Stimulated activated CD4-positive, alpha-beta T cell treated with anti-CD3 and anti-CD28 coated beads, TNF-alpha, amount 100 ng/mL, for 24 hours (primary cell): ENCODE measurements around the gene LAMP1.
"Not testable (repeated sequence)": the region's sequence is repeated elsewhere in the genome, so short reads cannot be mapped to it uniquely, and the experiment has no call there.

Source experiments
- DNase-seq, 3 experiments: peaks; one replicate each; pipeline ENCODE4 v3.0.0-alpha.2; 2020; ENCODE audit warnings: low read depth in 3 of 3

LAMP1 gene, protein sequence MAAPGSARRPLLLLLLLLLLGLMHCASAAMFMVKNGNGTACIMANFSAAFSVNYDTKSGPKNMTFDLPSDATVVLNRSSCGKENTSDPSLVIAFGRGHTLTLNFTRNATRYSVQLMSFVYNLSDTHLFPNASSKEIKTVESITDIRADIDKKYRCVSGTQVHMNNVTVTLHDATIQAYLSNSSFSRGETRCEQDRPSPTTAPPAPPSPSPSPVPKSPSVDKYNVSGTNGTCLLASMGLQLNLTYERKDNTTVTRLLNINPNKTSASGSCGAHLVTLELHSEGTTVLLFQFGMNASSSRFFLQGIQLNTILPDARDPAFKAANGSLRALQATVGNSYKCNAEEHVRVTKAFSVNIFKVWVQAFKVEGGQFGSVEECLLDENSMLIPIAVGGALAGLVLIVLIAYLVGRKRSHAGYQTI

DNA sequence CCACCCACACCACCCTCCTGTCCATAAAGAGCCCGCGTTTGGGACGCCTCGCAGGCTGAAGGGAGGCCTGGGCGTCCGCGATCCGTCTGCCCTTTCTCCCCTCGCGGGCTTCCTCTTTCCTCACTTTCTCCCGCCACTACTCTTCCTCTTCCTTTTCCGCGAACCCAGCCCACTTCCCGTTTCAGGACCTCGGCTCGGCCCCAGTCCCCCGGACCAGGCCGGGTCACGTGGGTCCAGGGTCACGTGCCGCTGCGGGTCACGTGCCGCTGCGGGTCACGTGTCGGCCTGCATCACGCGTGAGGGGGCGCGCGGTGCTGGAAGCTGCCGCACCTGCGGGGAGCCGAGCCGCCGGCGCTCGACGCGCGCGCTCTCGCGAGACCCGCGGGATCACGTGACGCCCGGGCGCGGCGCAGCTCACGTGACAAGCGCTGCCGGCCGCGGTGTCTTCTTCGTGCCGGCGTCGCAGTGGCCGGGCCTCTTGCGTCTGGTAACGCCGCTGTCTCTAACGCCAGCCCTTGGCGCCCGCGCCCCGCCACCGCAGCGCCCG, at the start of gene LAMP1:
Gene LAMP1 (plus strand): TSS at position 417 of the 547 bp plus-strand sequence. CDS start 196 bp downstream, outside the sequence.
- DNase-seq = peak; percentile 98 to 99 (median 98)

DNA sequence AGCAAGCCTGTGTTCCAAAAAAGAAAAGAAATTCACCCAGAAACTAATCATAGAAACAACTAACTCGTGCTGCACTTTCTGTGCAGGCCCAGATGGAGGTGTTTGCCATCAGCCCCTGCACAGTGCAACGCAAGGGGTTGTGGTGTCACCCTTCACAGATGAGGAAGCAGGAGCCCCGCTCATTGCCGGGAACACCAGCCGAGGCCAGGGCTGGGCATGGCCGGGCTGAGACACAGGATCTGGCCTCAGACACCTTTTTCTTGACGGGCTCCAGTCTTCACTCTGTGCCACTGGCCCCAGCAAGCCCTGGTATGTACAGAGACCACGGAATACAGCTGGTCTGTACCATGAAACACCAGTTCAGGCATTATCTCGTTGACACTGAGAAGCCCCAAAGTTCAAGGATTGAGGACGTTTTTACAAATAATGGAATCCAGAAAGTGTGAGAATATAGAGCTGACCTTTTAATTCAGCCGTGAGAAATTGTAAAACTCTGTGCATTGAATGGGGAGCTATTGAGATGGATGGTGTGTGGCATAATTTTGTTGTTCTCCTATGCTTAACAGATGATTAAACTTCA, 44.4 kb upstream of the LAMP1 start:
- DNase-seq = no peak

DNA sequence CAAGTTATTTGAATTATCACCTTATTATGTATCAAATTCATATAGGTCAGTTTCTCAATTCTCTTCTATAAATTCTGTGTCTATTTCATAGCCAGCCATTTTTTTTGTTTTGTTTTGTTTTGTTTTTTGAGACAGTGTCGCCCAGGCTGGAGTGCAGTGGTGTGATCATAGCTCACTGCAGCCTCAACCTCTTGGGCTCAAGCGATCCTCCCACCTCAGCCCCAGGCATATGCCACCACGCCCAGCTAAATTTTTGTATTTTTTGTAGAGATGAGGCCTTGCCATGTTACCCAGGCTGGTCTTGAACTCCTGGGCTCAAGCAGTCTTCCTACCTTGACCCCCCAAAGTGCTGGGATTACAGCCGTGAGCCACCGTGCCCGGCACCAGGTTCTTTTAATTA, 39.1 kb upstream of the LAMP1 start:
- not testable (repeated sequence) for DNase-seq

- DNase-seq = no peak
Measured at GRCh38 chr13:113258321-113259054, 38.6 kb upstream of the LAMP1 start.

DNA sequence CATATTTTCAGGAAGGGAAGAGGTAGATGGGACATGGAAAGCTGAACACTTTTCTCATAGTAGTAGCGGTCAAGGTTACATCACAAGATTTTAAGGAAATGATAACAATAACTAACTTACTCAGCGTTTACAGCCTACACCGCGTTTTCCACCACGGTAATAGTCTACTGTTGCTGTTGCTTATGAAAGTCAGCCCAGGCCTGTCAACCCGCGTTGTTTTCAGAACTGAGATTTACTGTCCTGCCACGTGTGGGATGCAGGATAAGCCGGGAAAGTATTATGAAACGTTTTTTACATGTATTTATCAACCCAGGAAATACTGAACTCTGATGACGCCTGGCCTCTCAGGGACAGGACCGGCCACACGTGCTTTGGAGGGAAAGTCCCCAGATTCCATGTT, 36.0 kb upstream of the LAMP1 start:
- DNase-seq = no peak

GRCh38 chr13:113263016-113263415, 34.0 kb upstream of the LAMP1 start:
- DNase-seq = not testable (repeated sequence)

DNA sequence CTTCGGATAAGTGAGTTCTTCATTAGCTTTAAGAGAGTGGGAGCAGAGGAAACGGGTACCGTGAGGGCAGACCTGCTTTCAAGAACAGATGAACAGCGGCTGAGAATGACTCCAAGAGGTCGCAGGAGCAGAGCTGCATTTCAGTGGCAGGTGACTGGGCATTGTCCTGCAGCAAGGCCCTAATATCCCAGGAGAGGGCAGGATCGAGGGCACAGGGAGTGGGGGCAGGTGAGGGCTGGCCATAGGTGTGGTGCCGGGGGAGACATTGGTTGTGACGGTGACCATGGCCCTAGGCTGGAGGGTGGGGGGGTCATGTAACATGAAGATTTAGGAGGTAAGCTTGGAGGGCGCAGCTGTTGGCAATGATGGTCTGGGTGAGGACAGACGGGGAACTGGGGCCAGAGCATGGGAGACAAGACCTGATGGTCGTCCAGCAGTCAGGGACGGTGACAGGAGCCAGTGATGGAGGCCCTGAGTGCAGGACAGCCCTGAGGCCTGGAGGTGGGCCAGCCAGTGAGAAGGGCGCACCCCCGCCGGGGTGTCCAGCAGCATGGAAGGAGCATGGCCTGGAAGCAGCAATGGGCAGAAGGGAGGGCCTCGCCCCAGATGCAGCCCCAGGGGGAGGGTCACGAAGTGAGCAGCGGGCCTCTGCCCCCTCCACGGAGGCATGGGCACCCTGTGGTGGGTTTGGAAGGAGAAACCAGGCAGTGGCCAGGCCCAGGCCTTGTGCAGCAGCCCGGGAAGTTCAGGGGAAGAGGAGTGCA, 29.2 kb upstream of the LAMP1 start:
- DNase-seq = no peak

GRCh38 chr13:113272031-113272430, 25.0 kb upstream of the LAMP1 start:
- DNase-seq = no peak

- no peak for DNase-seq
Measured at GRCh38 chr13:113272701-113273181, 24.3 kb upstream of the LAMP1 start.

- DNase-seq = no peak
Measured at GRCh38 chr13:113273321-113273720, 23.7 kb upstream of the LAMP1 start.

DNA sequence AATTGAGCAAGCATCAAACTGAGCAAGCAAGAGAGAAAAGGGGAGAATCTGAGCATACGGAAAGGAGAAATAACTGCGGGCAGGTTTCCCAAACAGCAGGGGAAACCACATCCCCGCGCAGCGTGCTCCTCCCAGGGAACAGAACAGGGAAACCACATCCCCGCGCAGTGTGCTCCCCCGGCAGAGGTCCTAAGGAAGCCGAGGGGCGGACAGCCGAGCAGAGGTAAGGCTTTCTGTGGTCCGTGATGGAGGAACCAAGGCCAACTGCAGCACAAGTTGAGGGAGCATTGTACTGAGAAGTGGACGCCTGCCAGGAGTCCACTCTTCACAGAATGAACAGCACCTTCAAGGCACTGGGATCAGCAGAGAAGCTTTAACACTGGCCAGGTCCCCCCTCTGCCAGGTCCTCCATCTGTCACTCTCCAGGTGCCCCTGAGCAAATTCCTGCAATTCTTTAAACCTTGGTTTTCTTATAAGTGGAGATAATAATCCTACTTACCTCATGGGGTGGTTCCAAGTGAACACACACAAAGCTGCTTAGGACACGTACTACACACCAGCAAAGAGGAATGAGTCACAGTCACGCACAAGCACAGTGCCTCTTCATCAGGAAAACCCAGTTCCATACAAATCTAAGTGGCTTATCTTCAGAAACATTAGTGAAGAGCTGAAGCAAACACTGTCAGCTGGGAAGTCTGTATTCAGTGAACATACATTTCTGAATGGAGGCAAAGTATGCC, 23.0 kb upstream of the LAMP1 start:
- DNase-seq = no peak

- no peak for DNase-seq
Measured at GRCh38 chr13:113274721-113275120, 22.3 kb upstream of the LAMP1 start.

DNA sequence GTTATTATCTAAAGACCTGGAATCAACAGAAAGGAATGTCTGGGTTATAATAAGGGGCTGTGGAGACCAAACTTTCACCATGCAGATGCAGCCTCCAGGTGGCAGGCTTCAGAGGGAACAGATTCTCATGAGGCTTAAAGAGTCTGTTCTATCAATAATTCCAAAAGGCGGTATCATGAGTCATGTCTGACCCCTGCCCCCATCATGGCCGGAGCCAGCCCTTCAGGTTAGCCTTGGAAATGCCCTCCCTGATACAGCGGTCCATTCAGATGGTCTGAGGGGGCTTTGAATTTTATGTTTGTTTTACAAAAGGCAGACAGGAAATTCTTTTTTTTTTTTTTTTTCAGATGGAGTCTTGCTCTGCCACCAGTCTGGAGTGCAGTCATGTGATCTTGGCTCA, 21.7 kb upstream of the LAMP1 start:
- peak in 1 of 3 experiments; percentile 24 for DNase-seq

DNA sequence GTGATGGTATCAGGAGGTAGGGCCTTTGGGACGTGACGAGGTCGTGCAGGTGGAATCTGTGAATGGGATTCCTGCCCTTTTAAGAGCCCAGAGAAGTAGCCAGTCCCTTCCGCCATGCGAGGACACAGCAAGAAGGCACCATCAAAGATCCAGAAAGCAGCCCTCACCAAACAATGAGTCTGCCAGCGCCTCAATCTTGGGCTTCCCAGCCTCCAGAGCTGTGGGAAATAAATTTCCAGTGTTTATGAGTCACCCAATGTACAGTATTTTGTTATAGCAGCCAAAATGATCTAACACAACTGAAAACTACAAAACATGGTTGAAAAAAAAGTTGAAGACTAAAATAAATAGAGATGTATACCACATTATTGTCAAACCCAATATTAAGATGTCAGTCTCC, 16.9 kb upstream of the LAMP1 start:
- DNase-seq = no peak

GRCh38 chr13:113283904-113284303, 13.1 kb upstream of the LAMP1 start:
- DNase-seq = no peak

DNA sequence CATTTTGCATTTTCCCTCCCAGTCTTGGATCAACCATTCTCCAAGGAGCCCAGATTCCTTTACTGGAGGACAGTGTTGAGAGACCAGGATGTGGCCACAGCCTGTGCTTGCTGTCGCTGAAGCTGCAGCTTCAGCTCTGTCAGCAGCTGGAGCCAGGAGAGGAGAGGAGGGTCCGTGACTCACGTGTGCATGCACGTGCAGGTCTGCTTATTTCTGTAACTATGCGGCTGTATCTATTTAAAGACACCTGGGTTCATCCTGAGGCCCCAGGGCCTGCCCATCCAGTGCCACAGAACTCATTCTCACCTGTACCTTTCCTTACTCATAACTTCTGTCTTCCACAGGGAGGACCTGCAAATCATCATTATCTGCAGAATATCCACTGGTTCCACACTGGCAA, 8.2 kb upstream of the LAMP1 start:
- DNase-seq = no peak

DNA sequence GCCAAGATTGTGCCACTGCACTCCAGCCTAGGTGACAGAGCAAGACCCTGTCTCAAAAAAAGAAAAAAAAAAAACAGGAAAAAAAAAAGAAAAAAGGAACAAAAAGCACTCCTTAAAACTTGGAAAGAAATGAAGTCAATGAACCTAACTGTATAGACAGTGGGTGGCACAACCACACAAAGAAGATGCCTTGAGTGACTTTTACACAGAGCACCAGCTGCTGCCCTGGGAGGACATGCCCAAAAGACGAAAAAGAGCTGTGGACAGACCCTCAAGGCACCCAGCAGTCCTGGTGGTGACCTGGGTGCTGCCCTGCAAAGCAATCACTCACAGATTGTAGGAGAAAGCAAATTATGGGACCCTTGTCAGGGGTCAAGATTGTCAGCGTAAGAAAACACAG, 5.9 kb upstream of the LAMP1 start:
- DNase-seq = no peak

- DNase-seq = peak in 1 of 3 experiments; percentile 24
Measured at GRCh38 chr13:113292021-113292862, 4.8 kb upstream of the LAMP1 start.

- no peak for DNase-seq
Measured at GRCh38 chr13:113293686-113294085, 3.4 kb upstream of the LAMP1 start.

DNA sequence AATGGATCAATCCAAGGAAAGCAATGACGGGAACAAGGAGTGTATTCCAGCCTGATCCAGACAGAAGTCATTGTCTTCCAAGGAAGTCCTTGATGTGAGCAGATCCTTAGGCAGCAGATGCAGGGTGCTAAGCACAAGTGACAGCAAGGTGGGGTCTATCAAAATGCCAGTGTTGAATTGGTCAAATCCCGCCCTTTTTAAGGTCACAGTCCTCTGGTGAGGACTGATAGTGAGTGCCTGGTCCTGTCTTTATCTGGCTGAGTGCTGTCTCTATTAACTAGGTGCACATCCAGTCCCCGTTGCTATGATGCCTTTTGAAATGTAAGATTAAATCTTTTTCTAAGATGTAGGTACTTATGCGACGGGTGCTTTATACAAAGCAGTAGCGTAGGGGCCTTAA, 1.3 kb upstream of the LAMP1 start:
- DNase-seq = no peak
